AG04450 (cell line): ENCODE measurements around the gene CACNB3. TPM values are rescaled to one million over a fixed set of nuclear protein-coding genes. Genes with fewer than 3 reads are reported as not detected.

Experiments
- CTCF ChIA-PET: fragments of 300-600, 350-600 bp; formaldehyde crosslinking; extraction: SDS; loops from one replicate; lab custom pipeline; 2022; ENCODE audit warnings: antibody characterized with exemption, inconsistent platforms; lab: Charles Lee
- POLR2A ChIA-PET: fragments of 350-600 bp; formaldehyde crosslinking; extraction: SDS; loops from one replicate; lab custom pipeline; 2021; ENCODE audit warnings: antibody characterized with exemption, inconsistent platforms; lab: Yijun Ruan, JAX
- DNase-seq: peaks from one replicate; pipeline ENCODE4 v3.0.0-alpha.2; 2011; ENCODE audit warnings: low read depth, low spot score
- H3K27ac ChIP-seq: one replicate; pipeline ENCODE4 v1.5.1; 2012; ENCODE audit warnings: low read depth, low read length, control low read depth
- H3K27me3 ChIP-seq: one replicate; pipeline ENCODE4 v1.6.0; 2012; ENCODE audit warnings: low read length; ENCODE audit not compliant: control insufficient read depth, insufficient read depth
- H3K4me3 ChIP-seq: 2 replicates; pipeline ENCODE4 v1.5.1; 2011; ENCODE audit warnings: mild to moderate bottlenecking, low read depth, low read length, control low read depth
- H3K9me3 ChIP-seq: 2 replicates; pipeline ENCODE4 v1.5.1; 2012; ENCODE audit warnings: low read length; ENCODE audit not compliant: control insufficient read depth, insufficient read depth
- CTCF ChIP-seq: IDR thresholded peaks from 2 replicates; pipeline ENCODE4 v1.5.1; 2011; ENCODE audit warnings: low read depth, low read length, control low read depth, inconsistent platforms
- polyA plus RNA-seq: library from polyadenylated mRNA; depleted of rRNA; stranded (reverse); fragments of >200 nt; gene quantifications from 2 replicates; pipeline ENCODE4 v1.2.3, GENCODE V29; 2011

The CACNB3 gene
- polyA plus RNA-seq, 1 experiment = 44.9 TPM

DNA sequence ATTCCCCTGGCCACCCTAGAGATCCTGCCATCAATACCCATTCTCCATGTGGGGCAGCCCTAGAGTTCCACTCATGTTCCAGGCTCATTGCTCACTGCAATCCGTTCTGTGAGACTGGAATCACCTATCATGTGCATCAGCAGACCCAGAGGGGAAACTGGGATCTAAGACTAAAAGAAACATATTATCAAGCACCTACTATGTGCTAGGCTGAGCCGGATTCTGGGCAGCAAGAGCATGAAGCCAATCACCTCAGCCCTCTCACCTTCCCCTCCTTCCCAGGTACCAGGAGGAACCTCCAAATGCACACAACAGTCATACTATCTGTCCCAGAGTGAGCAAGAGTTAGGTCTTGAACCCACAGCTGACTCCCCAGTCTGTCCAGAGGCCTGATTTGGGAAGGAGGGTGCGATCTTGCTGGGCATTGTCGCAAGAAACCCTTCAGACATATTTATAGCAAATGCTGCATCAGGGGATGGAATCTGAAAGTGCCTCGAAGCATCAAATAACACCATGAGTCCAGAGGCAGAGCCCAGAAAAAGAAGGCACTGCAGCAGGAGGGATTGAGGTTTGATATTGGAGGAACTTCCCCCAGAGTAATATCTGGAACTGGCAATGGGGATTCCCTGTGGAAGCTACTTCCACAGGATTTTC, 6.7 kb upstream of the CACNB3 start:
- Histone ChIP-seq H3K27me3 (no peaks in the 10 kb centered on the region), H3K27ac (peak overlapping the region; percentile 99), H3K4me3 (no peak overlapping the region), H3K9me3 (no peaks in the 10 kb centered on the region; the same call in 1 of the 2 replicates)
- POLR2A ChIA-PET = interaction anchor here (0.6 to 1.8 kb wide), 8 partner anchors 10 to 930 kb away, joined by 3 to 13 read pairs (median 4); partner anchors contain the start of gene ADCY6
- no peak for DNase-seq
- CTCF ChIA-PET = interaction anchor here (1.3 to 3.5 kb wide), 4 partner anchors 15 to 270 kb away, joined by 4 to 14 read pairs (median 7); no protein-coding TSS in a partner anchor
- TF ChIP-seq CTCF = no peak

DNA sequence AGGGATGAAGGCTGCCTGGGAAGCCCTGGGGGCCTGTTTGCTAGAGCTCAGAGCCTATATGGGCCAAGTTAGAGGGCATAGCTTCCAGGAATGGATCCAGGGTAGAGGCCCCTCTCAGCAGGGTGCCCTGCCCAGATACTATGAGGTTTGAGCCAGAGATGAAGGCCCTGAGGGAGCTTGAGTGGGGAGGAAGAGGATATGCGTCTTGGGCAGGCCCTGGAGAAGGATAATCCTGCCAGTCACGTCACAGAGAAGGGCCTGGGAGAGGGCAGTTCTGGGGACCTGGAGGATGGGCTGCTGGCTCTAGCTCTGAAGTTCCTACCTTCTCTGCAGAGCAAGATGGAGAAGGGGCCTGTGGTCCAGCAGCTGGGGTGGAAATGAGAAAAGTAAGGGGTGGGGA, 5.9 kb upstream of the CACNB3 start:
- no peaks in the 10 kb centered on the region for H3K27me3 ChIP-seq
- no peak for DNase-seq
- H3K9me3 ChIP-seq = no peaks in the 10 kb centered on the region; the same call in 1 of the 2 replicates
- no peak for TF ChIP-seq CTCF
- POLR2A ChIA-PET = interaction anchor here (0.6 kb wide), 1 partner anchor 14 kb away, joined by 3 read pairs; no protein-coding TSS in a partner anchor
- H3K4me3 ChIP-seq = no peak overlapping the region
- H3K27ac ChIP-seq = peak overlapping the region; percentile 99
- CTCF ChIA-PET = interaction anchor here (1.3 to 3.5 kb wide), 3 partner anchors 17 to 271 kb away, joined by 4 to 35 read pairs (median 14); no protein-coding TSS in a partner anchor

GRCh38 chr12:48813465-48814261, 4.6 kb upstream of the CACNB3 start:
- no peaks in the 10 kb centered on the region for H3K27me3 ChIP-seq
- ChIA-PET CTCF (interaction anchor here (0.5 to 3.5 kb wide), 14 partner anchors 11 to 334 kb away, joined by 3 to 40 read pairs (median 4); partner anchors contain the start of gene KANSL2), POLR2A (no interaction called here)
- peaks cover 3% of the 10 kb centered on the region; the same call in 1 of the 2 replicates for H3K9me3 ChIP-seq
- peak overlapping the region; percentile 90 for H3K4me3 ChIP-seq
- no peak; the same call in 1 of the 2 replicates for TF ChIP-seq CTCF
- no peak for DNase-seq
- peak overlapping the region; percentile 99 for H3K27ac ChIP-seq

- peaks cover 3% of the 10 kb centered on the region; the same call in 1 of the 2 replicates for H3K9me3 ChIP-seq
- peak overlapping the region; percentile 90 for H3K4me3 ChIP-seq
- peak; percentile 93 for TF ChIP-seq CTCF
- no peaks in the 10 kb centered on the region for H3K27me3 ChIP-seq
- ChIA-PET CTCF (interaction anchor here (0.6 to 3.5 kb wide), 24 partner anchors 11 to 140 kb away, joined by 3 to 40 read pairs (median 4); partner anchors contain the start of gene KANSL2), POLR2A (interaction anchor here (0.5 to 1.4 kb wide), 4 partner anchors 16 to 192 kb away, joined by 3 to 4 read pairs (median 3); partner anchors contain the start of gene ADCY6)
- no peak for DNase-seq
- peak overlapping the region; percentile 99 for H3K27ac ChIP-seq
Measured at GRCh38 chr12:48814262-48815125, 3.8 kb upstream of the CACNB3 start.
